ENCODE measurements around the gene LMNTD2.

Gene LMNTD2

DNA sequence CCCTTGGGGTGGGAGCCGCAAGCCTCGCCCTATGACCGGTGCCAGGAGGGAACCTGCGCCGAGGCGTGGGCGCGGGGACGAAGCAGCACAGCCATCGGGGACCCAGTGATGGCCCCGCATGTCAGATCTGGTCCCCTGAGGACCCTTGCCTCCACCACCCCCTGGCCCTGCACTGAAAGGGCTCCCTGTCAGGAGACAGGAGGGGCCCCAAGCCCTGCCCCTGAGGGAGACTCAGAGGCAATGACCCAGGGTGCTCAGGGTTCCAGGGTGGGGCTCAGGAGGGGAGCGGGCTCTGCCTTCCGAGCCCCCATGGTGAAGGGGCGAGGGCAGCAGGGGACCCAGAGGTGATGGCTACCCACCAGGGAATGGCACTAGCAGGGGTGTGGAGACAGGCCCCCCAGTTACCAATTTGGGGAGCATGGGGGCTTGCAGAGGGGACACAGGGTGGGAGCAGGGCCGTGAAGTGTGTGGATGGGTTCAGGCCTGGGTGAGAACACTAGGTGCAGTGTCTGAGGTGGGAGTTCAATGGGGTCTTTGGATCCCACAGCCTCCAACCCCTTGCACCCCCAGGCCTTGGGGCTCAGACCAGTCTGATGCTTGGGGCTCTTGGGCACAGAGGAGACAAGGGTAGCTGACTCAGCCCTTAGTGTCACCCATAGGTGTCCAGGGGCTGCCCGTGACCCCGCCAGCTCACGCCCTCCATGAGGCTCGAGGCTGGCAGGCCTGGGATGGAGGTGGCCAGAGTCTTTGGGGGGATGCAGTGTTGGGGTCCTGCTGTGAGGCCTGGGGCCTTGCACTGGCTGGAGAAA lies 22.7 kb downstream of the LMNTD2 start:
- no peak for DNase-seq (ENCODE audit: low read depth in 1 of 2, low spot score in 1 of 2)
- TF ChIP-seq JUND (IDR thresholded peaks at IDR 0.05; ENCODE audit: low read depth) = no peak
- in situ Hi-C loops (cut with HindIII; ENCODE audit: low pct_unique_long_range_greater_than_20kb, low sequenced_read_pairs) = no loop called here

DNA sequence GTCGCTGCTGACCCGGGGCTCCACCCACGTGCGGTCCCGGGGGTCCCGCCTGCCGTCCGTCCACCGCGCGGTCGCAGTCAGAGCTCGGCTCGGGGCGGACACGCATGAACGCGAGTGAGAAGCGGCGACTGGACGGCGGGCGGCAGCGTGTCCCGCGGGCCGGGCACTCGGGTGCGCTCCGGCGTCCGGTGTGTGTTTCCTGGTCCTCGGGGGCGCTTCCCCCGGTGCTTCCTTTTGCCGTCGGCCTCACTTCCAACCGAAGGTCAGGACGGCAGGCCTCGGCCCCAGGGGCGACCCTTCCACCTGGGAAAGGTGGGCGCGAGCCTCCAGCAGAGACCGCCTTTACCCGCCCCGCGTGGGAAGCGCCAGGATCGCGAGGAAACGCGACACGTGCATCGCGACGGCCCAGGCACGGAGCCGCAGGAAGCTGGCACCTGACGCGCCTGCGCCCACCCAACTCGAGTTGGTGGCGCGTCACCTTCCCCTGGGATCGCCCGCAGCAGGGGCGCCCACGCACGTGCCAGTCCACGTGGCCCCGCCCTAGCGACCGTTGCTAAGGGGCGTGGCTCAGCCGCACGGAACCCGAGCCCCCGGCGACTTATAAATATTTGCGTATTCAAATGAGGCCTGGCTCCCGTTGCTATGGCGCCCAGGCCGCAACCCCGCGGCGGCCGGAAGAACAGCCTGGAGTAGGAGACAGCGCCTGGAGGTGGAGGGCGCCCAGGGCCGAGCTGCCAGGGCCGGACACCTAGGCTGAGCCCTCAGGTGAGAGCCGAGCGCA lies 23.5 kb downstream of the LMNTD2 start, which contains the start of gene LRRC56:
TSS of gene LRRC56 (plus strand) at position 687 of the 781 bp plus-strand sequence. CDS start 3,158 bp downstream, outside the sequence.
- no peak for TF ChIP-seq JUND (IDR thresholded peaks at IDR 0.05; ENCODE audit: low read depth)
- DNase-seq (ENCODE audit: low read depth in 1 of 2, low spot score in 1 of 2) = peak; percentile 92 to 95
- in situ Hi-C loops (cut with HindIII; ENCODE audit: low pct_unique_long_range_greater_than_20kb, low sequenced_read_pairs) = no loop called here

- DNase-seq (ENCODE audit: low read depth in 1 of 2, low spot score in 1 of 2) = peak; percentile 94 to 98
- no peak for TF ChIP-seq JUND (IDR thresholded peaks at IDR 0.05; ENCODE audit: low read depth)
- in situ Hi-C loops (cut with HindIII; ENCODE audit: low pct_unique_long_range_greater_than_20kb, low sequenced_read_pairs) = no loop called here
Measured at GRCh38 chr11:535519-536454, 24.8 kb downstream of the LMNTD2 start, which contains the start of gene HRAS. Gene HRAS (minus strand): TSS chr11:535576.

DNA sequence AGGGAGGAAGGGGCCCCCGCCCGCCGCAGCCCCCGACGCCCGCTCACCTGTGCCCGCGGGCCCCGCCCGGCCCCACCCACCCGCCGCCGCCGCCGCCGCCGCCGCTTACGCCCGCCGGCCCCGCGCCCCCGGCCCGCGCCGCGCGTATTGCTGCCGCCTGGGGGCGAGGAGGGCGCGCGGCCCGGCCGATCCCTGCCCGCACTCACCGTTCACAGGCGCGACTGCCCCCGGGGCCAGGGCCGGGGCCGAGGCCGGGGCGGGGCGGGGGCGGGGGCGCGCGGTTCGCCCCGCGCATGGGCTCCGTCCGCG lies 25.4 kb downstream of the LMNTD2 start:
- DNase-seq (ENCODE audit: low read depth in 1 of 2, low spot score in 1 of 2) = no peak
- in situ Hi-C loops (cut with HindIII; ENCODE audit: low pct_unique_long_range_greater_than_20kb, low sequenced_read_pairs) = no loop called here
- no peak for TF ChIP-seq JUND (IDR thresholded peaks at IDR 0.05; ENCODE audit: low read depth)

DNA sequence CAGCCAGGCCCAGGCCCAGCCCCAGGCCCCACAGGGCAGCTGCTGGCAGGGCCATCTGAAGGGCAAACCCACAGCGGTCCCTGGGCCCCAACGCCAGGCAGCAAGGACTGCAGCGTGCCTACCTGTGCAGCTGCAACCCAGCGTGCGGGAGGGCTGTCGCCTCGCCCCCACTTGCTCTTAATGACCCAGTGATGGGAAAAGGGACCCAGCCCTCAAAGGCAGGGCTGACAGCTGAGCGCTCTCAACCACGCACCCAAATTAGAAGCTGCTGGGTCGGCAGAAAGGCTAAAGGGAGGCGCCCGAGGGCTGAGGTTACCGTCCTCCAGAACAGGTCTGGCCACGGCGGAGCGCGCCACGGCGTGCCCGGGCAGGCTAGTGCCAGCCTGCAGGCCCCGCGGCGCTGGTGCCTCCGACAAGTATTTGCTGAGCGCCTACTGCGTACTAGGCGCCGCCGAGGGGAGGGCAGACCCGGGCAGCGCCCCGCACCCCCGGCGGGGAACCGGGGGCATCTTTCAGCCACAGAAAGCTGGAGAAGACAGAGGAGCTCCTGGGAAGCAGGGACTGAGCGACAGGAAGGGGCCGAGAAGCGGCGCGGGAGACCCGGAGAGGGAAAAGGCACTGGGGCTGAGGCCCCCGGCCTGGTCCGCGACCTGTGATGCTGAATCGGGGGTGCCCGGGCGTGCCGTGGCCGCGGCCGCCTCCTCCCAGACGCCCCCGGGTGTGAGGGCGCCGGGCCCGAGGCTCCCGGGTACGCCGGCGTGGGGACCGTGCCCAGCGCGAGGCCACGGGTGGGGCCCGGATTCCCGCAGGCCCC lies 25.9 kb downstream of the LMNTD2 start:
- in situ Hi-C loops (cut with HindIII; ENCODE audit: low pct_unique_long_range_greater_than_20kb, low sequenced_read_pairs) = no loop called here
- peak; percentile 75 to 91 for DNase-seq (ENCODE audit: low read depth in 1 of 2, low spot score in 1 of 2)
- TF ChIP-seq JUND (IDR thresholded peaks at IDR 0.05; ENCODE audit: low read depth) = no peak

GRCh38 chr11:533586-534395 lies 26.7 kb downstream of the LMNTD2 start:
- DNase-seq (ENCODE audit: low read depth in 1 of 2, low spot score in 1 of 2) = no peak
- in situ Hi-C loops (cut with HindIII; ENCODE audit: low pct_unique_long_range_greater_than_20kb, low sequenced_read_pairs) = no loop called here
- TF ChIP-seq JUND (IDR thresholded peaks at IDR 0.05; ENCODE audit: low read depth) = no peak

GRCh38 chr11:532986-533585 lies 27.5 kb downstream of the LMNTD2 start:
- no peak for TF ChIP-seq JUND (IDR thresholded peaks at IDR 0.05; ENCODE audit: low read depth)
- DNase-seq (ENCODE audit: low read depth in 1 of 2, low spot score in 1 of 2) = no peak
- in situ Hi-C loops (cut with HindIII; ENCODE audit: low pct_unique_long_range_greater_than_20kb, low sequenced_read_pairs) = no loop called here

GRCh38 chr11:532527-532985 lies 28.0 kb downstream of the LMNTD2 start:
- TF ChIP-seq JUND (IDR thresholded peaks at IDR 0.05; ENCODE audit: low read depth) = no peak
- no peak for DNase-seq (ENCODE audit: low read depth in 1 of 2, low spot score in 1 of 2)
- in situ Hi-C loops (cut with HindIII; ENCODE audit: low pct_unique_long_range_greater_than_20kb, low sequenced_read_pairs) = no loop called here

- no peak for DNase-seq (ENCODE audit: low read depth in 1 of 2, low spot score in 1 of 2)
- TF ChIP-seq JUND (IDR thresholded peaks at IDR 0.05; ENCODE audit: low read depth) = no peak
- in situ Hi-C loops (cut with HindIII; ENCODE audit: low pct_unique_long_range_greater_than_20kb, low sequenced_read_pairs) = no loop called here
Measured at GRCh38 chr11:531919-532526, 28.5 kb downstream of the LMNTD2 start.

Data from T47D (cell line).